Measurements from ENCODE around the gene SNRPA1.

- TF ChIP-seq CTCF (IDR thresholded peaks at IDR 0.05; ENCODE audit: insufficient read depth, low read length, poor library complexity, severe bottlenecking) (no peak), EZH2phosphoT487 (conservative IDR thresholded peaks at IDR 0.05; ENCODE audit: low read length) (no peak)
Observed at GRCh38 chr15:101266034-101266433, 29.0 kb downstream of the SNRPA1 start.
